Endodermal cell (in vitro differentiated cells): ENCODE data around the gene NUDT9. TPM values are rescaled to one million over a fixed set of nuclear protein-coding genes. Genes with fewer than 3 reads are reported as not detected.
A peak's percentile ranks its signal among the peaks of the same experiment; 100 is the strongest.
"Not testable (repeated sequence)": the region's sequence is repeated elsewhere in the genome, so short reads cannot be mapped to it uniquely, and the experiment has no call there.

Experiments
- DNase-seq: peaks from one replicate; pipeline ENCODE4 v3.0.0-alpha.2; 2017
- H3K27ac ChIP-seq: 2 replicates; pipeline ENCODE4 v1.5.1; 2013; ENCODE audit warnings: mild to moderate bottlenecking, low read depth, low read length, moderate library complexity
- H3K27me3 ChIP-seq: 2 replicates; pipeline ENCODE4 v1.6.1; 2013; ENCODE audit warnings: mild to moderate bottlenecking, low read length, moderate library complexity; ENCODE audit not compliant: insufficient read depth, control insufficient read depth, poor library complexity, severe bottlenecking
- H3K36me3 ChIP-seq: 2 replicates; pipeline ENCODE4 v1.7.0; 2013; ENCODE audit warnings: mild to moderate bottlenecking, low read length, moderate library complexity; ENCODE audit not compliant: control insufficient read depth, insufficient read depth
- H3K4me1 ChIP-seq: one replicate; pipeline ENCODE4 v1.7.0; 2013; ENCODE audit warnings: low read length; ENCODE audit not compliant: control insufficient read depth, insufficient read depth
- H3K4me3 ChIP-seq: 2 replicates; pipeline ENCODE4 v1.5.1; 2013; ENCODE audit warnings: mild to moderate bottlenecking, low read length, moderate library complexity
- H3K9ac ChIP-seq: 2 replicates; pipeline ENCODE4 v1.6.1; 2013; ENCODE audit warnings: mild to moderate bottlenecking, low read length, moderate library complexity; ENCODE audit not compliant: poor library complexity, severe bottlenecking; ENCODE audit errors: extremely low read depth
- H3K9me3 ChIP-seq: 2 replicates; pipeline ENCODE4 v1.6.1; 2013; ENCODE audit warnings: mild to moderate bottlenecking, low read length, moderate library complexity; ENCODE audit not compliant: control insufficient read depth
- H3K27ac Mint-ChIP-seq: 2 replicates; pipeline ENCODE4 v1.8.0; 2020; ENCODE audit warnings: mixed read lengths
- H3K27me3 Mint-ChIP-seq: 2 replicates; pipeline ENCODE4 v1.8.0; 2021; ENCODE audit warnings: mild to moderate bottlenecking, mixed read lengths; ENCODE audit not compliant: insufficient read depth
- H3K36me3 Mint-ChIP-seq: 2 replicates; pipeline ENCODE4 v1.8.0; 2020; ENCODE audit warnings: low read depth, mixed read lengths
- H3K4me1 Mint-ChIP-seq: 2 replicates; pipeline ENCODE4 v1.8.0; 2020; ENCODE audit warnings: mixed read lengths
- H3K4me3 Mint-ChIP-seq: 2 replicates; pipeline ENCODE4 v1.8.0; 2020; ENCODE audit warnings: mild to moderate bottlenecking, moderate library complexity, mixed read lengths
- H3K9me3 Mint-ChIP-seq: 2 replicates; pipeline ENCODE4 v1.8.0; 2020; ENCODE audit warnings: mild to moderate bottlenecking, mixed read lengths
- CTCF ChIP-seq: fragments of 200-600 bp; sonication (generic); conservative IDR thresholded peaks from 2 replicates; pipeline ENCODE4 v1.5.0; 2021; ENCODE audit warnings: antibody characterized with exemption, mild to moderate bottlenecking
- whole genome bisulfite sequencing, 2 experiments: methylation state at CpG; one replicate each; pipeline versions ENCODE4 v1.1.5 to v1.1.7; 2013; ENCODE audit warnings: missing lambda C conversion rate in 2 of 2, mixed read lengths in 1 of 2; ENCODE audit not compliant: insufficient coverage in 1 of 2, insufficient read length in 1 of 2; 5-methylcytosine and 5-hydroxymethylcytosine counted together
- total RNA-seq, 2 donors: library from RNA; stranded (reverse); fragmentation: NEBNext Ultra II Directional in 1 of 2; extraction: Animal tissue kit (Norgen Biotek cat#: 25700) in 1 of 2; gene quantifications; 2 replicates in 1 of 2; 3 replicates in 1 of 2; pipeline ENCODE4 v1.2.1, GENCODE V29; 2021

NUDT9 gene
- total RNA-seq, 2 donors from 2014 or later: 23.2 to 28.6 TPM

DNA sequence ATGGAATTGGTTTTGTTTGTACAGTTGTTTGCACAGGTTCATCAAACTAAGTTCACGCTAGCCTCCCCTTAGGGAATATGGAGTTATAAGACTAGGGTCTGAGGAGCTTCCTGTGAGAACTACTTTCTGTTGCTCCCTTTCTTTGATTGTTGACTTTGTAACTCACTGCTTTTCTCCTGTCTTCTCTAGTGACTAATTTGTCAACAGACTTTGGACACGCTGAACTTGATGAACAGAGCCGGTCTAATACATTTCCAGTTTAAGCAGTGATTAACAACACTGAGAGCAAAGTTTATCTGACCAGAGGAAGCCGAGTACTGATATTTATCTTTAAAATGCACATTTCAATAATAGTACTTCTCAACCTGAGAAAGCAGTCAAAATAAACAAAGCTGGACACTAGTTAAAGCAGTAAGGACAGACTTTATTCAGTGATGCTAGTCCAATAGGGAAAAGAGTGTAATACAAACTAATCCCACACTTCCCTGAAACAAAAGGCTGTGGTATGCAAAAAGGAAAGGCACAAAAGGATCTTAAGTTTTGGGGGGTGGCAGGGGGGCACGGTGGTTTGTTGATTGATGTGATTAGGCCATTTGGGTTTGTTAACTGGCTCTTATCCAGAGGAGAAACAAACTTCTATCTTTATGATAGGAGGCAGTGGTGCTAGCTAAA is 2.7 kb upstream of the NUDT9 start:
- H3K36me3 Mint-ChIP-seq: no peaks in the 10 kb centered on the region
- Histone ChIP-seq H3K27me3 (no peaks in the 10 kb centered on the region), H3K9me3 (peaks cover 22% of the 10 kb centered on the region), H3K4me3 (peak overlapping the region; percentile 33), H3K9ac (no peak overlapping the region), H3K27ac (no peak overlapping the region), H3K36me3 (no peaks in the 10 kb centered on the region), H3K4me1 (peaks cover 4% of the 10 kb centered on the region)
- no peaks in the 10 kb centered on the region for H3K27me3 Mint-ChIP-seq
- H3K4me1 Mint-ChIP-seq: peaks cover 22% of the 10 kb centered on the region
- no peak overlapping the region for H3K4me3 Mint-ChIP-seq
- no peak for TF ChIP-seq CTCF
- DNase-seq: no peak
- no peak overlapping the region for H3K27ac Mint-ChIP-seq
- peaks cover 27% of the 10 kb centered on the region for H3K9me3 Mint-ChIP-seq
- 78 to 89% methylated on average over 3 to 5 of the region's 5 CpGs for WGBS, 2 experiments

DNA sequence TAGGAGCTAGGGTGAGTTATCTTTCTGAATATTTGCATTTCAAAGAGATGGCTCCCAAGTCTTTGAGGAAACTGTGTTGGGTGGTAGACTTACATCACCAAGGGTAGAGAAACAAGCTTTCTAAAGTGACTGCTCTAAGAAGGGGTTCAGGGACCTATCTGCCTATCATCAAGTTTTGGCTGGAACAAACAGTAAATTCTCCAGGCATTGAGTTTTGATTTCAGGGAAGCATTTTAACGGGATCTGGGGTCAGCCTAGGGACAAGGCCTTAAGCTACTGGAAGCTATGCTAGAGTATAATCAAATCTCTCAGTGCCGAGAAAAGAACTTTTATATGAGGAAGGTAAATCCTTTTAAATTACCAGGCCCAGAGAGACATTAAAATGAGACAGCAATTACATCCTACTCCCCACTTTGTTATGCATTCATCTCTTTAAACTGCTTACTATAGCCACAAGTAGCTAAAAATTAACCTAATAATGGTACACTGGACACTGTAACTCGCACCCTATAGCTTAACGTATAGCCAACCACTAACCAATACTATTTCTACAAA is 2.0 kb upstream of the NUDT9 start:
- Mint-ChIP-seq H3K4me3 (no peak overlapping the region), H3K27me3 (no peaks in the 10 kb centered on the region), H3K27ac (no peak overlapping the region), H3K36me3 (no peaks in the 10 kb centered on the region), H3K9me3 (peaks cover 27% of the 10 kb centered on the region), H3K4me1 (peaks cover 22% of the 10 kb centered on the region)
- no peak for DNase-seq
- no peak overlapping the region for H3K27ac ChIP-seq
- peaks cover 22% of the 10 kb centered on the region for H3K9me3 ChIP-seq
- H3K4me1 ChIP-seq: peaks cover 4% of the 10 kb centered on the region
- no peaks in the 10 kb centered on the region for H3K27me3 ChIP-seq
- no peak overlapping the region for H3K9ac ChIP-seq
- 79 to 89% methylated on average over 3 to 4 of the region's 4 CpGs for WGBS, 2 experiments
- H3K4me3 ChIP-seq: peak overlapping the region; percentile 33
- no peak for TF ChIP-seq CTCF
- H3K36me3 ChIP-seq: no peaks in the 10 kb centered on the region

DNA sequence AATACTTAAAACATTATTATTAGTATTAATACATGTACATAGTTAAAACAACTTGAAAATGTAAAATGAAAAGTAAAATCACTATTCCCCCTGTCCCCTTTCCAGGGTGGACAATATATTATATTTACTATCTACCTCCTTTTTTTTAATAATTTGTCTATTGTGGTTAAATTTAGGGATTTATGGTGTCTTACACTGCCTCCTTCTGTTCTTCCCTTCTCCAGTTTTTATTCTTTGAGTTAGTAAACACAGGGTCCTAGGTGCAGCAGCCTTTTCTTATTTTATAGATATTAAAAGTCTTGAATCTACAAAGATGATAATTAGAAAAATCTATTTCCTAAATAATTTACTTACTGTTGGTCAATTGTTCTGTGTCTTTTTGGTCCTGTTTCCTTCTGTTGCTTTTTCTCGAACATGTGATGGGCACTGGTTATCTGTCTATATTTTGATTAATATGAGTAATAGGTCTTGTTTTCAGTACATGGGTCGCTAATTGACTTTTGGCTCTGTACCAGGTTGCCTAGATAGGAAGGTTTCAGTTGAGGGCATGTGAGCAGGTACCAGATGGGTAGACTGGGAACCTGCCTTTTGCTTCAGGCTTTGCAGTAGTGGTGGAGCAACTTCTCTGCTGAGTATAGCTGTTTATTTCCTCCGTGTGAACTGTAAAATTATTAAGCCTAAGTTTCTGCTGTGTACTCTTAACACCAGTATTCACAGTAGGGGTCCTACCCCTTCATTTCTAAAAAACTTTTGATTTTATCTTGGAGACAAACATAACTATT is 1.1 kb downstream of the NUDT9 start:
- no peaks in the 10 kb centered on the region for H3K36me3 ChIP-seq
- no peak for DNase-seq
- Mint-ChIP-seq H3K36me3 (no peaks in the 10 kb centered on the region), H3K4me3 (peak overlapping the region; percentile 92), H3K9me3 (peaks cover 12% of the 10 kb centered on the region), H3K4me1 (peaks cover 22% of the 10 kb centered on the region), H3K27ac (peak overlapping the region; percentile 60), H3K27me3 (no peaks in the 10 kb centered on the region)
- H3K4me1 ChIP-seq: peaks cover 4% of the 10 kb centered on the region
- H3K27ac ChIP-seq: no peak overlapping the region
- H3K9ac ChIP-seq: peak overlapping the region; percentile 81
- no peaks in the 10 kb centered on the region for H3K27me3 ChIP-seq
- TF ChIP-seq CTCF: no peak
- 54% methylated on average over 3 of the region's 3 CpGs; no CpG with 5 or more reads in 1 of the 2 experiments for WGBS, 2 experiments
- peaks cover 11% of the 10 kb centered on the region for H3K9me3 ChIP-seq
- H3K4me3 ChIP-seq: peak overlapping the region; percentile 94

- not testable (repeated sequence) for H3K27me3 Mint-ChIP-seq, H3K36me3 ChIP-seq, H3K9me3 ChIP-seq, H3K27ac Mint-ChIP-seq, H3K27me3 ChIP-seq, H3K9me3 Mint-ChIP-seq, H3K9ac ChIP-seq, H3K36me3 Mint-ChIP-seq, DNase-seq, H3K4me1 ChIP-seq, H3K27ac ChIP-seq
- WGBS, 2 experiments: 95 to 98% methylated on average over 8 to 22 of the region's 22 CpGs
- H3K4me3 Mint-ChIP-seq: peak overlapping the region; percentile 92
- H3K4me3 ChIP-seq: peak overlapping the region; percentile 94
- H3K4me1 Mint-ChIP-seq: peaks cover 22% of the 10 kb centered on the region
Observed at GRCh38 chr4:87424099-87424543, 1.7 kb downstream of the NUDT9 start.
